HepG2 (cell line): Measurements from ENCODE around the gene ELAPOR1. TPM values are rescaled to one million over a fixed set of nuclear protein-coding genes. Genes with fewer than 3 reads are reported as not detected.

ENCODE experiments used
- ADNP ChIP-seq: sonication (generic); formaldehyde crosslinking; IDR thresholded peaks from 2 replicates; pipeline ENCODE4 v1.4.0; 2020; ENCODE audit warnings: missing genetic modification reagents
- ARID3A ChIP-seq: IDR thresholded peaks from 2 replicates; pipeline ENCODE4 v1.6.1; 2012; ENCODE audit warnings: low read depth, low read length, improper control_type of control experiment
- CBX5 ChIP-seq: sonication (generic); formaldehyde crosslinking; IDR thresholded peaks from 2 replicates; pipeline ENCODE4 v1.4.0; 2020; ENCODE audit warnings: missing genetic modification reagents, borderline replicate concordance
- FOXK2 ChIP-seq: fragments of 450-650 bp; IDR thresholded peaks from 2 replicates; pipeline ENCODE4 v1.6.1; 2016
- FOXO1 ChIP-seq: sonication (generic); formaldehyde crosslinking; IDR thresholded peaks from 2 replicates; pipeline ENCODE4 v1.4.0; 2020; ENCODE audit warnings: missing genetic modification reagents
- GTF2F1 ChIP-seq: fragments of 150-350 bp; IDR thresholded peaks from 2 replicates; pipeline ENCODE4 v1.6.1; 2014; ENCODE audit warnings: low read length
- HNRNPUL1 ChIP-seq: fragments of 200-400 bp; formaldehyde crosslinking; IDR thresholded peaks from 2 replicates; pipeline ENCODE4 v1.6.1; 2017; ENCODE audit warnings: low read depth, mild to moderate bottlenecking, low read length, moderate library complexity
- KIAA2018 ChIP-seq: sonication (generic); formaldehyde crosslinking; IDR thresholded peaks from 2 replicates; pipeline ENCODE4 v1.5.0; 2020; ENCODE audit warnings: mild to moderate bottlenecking, missing genetic modification reagents, borderline replicate concordance
- KLF13 ChIP-seq: sonication (generic); formaldehyde crosslinking; IDR thresholded peaks from 2 replicates; pipeline ENCODE4 v1.4.0; 2020; ENCODE audit warnings: mild to moderate bottlenecking, missing genetic modification reagents
- MAX ChIP-seq: IDR thresholded peaks from 2 replicates; pipeline ENCODE4 v1.6.1; 2012; ENCODE audit warnings: inconsistent platforms
- MXD1 ChIP-seq: sonication (generic); formaldehyde crosslinking; IDR thresholded peaks from 2 replicates; pipeline ENCODE4 v1.4.0; 2020; ENCODE audit warnings: mild to moderate bottlenecking, missing genetic modification reagents
- NR2F6 ChIP-seq, 2 experiments: IDR thresholded peaks; 2 replicates each; pipeline ENCODE4 v1.6.1; 2016; ENCODE audit warnings: antibody characterized with exemption in 1 of 2, mild to moderate bottlenecking in 1 of 2
- YEATS2 ChIP-seq: sonication (generic); formaldehyde crosslinking; IDR thresholded peaks from 2 replicates; pipeline ENCODE4 v1.4.0; 2020; ENCODE audit warnings: missing genetic modification reagents, borderline replicate concordance
- ZNF510 ChIP-seq: sonication (generic); formaldehyde crosslinking; IDR thresholded peaks from 2 replicates; pipeline ENCODE4 v1.4.0; 2020; ENCODE audit warnings: low read depth, mild to moderate bottlenecking, missing genetic modification reagents
- ZNF563 ChIP-seq: sonication (generic); formaldehyde crosslinking; IDR thresholded peaks from 2 replicates; pipeline ENCODE4 v1.8.0; 2022; ENCODE audit warnings: mild to moderate bottlenecking, moderate library complexity, missing genetic modification reagents
- ZNF674 ChIP-seq: sonication (generic); formaldehyde crosslinking; IDR thresholded peaks from 2 replicates; pipeline ENCODE4 v1.5.0; 2020; ENCODE audit warnings: low read depth, mild to moderate bottlenecking, missing genetic modification reagents
- ZNF75D ChIP-seq: sonication (generic); formaldehyde crosslinking; IDR thresholded peaks from 2 replicates; pipeline ENCODE4 v1.8.1; 2023; ENCODE audit warnings: missing genetic modification reagents, mild to moderate bottlenecking, borderline replicate concordance
- polyA plus RNA-seq, 8 experiments: library from polyadenylated mRNA; depleted of rRNA in 3 of 8; stranded (reverse) in 7 of 8; unstranded in 1 of 8; fragments of >200 nt; fragmentation: Illumina TruSeq in 4 of 8; extraction: Trizol in 4 of 8; gene quantifications; 2 replicates each; pipeline versions ENCODE4 v1.2.1 to v1.2.3, GENCODE V29; 2011 to 2016; ENCODE audit warnings: low read depth in 4 of 8, missing spikeins in 1 of 8, mixed read lengths in 1 of 8; ENCODE audit not compliant: insufficient read depth in 1 of 8
- total RNA-seq, 5 experiments: library from RNA; depleted of rRNA; stranded (reverse); fragments of >200 nt; fragmentation: Illumina TruSeq; extraction: Trizol; gene quantifications; 2 replicates each; pipeline ENCODE4 v1.2.3, GENCODE V29; 2016; ENCODE audit warnings: low read depth in 1 of 5

The ELAPOR1 gene
- total and polyA plus RNA-seq, 2 of the 13 experiments (the other 11 are each of a cell fraction or from before 2014, with no cell fraction given): 0.13 to 0.20 TPM

GRCh38 chr1:109090196-109091077 is 23.5 kb upstream of the ELAPOR1 start, which contains the start of gene TMEM167B (continued):
- TF ChIP-seq KLF13 (CRISPR knock-in tag): no peak
- peak; percentile 97 for TF ChIP-seq FOXK2
- peak; percentile 38; the same call in 1 of the 2 replicates for TF ChIP-seq ARID3A
- peak; percentile 88 for TF ChIP-seq MAX
- no peak for TF ChIP-seq ZNF674 (CRISPR knock-in tag)
- peak; percentile 92; the same call in 1 of the 2 replicates for TF ChIP-seq CBX5 (CRISPR knock-in tag)
- peak; percentile 27 for TF ChIP-seq MXD1 (CRISPR knock-in tag)
- TF ChIP-seq HNRNPUL1: no peak
- no peak for TF ChIP-seq NR2F6 (IDR thresholded peaks at IDR 0.05)
- peak; percentile 77 for TF ChIP-seq NR2F6 (CRISPR knock-in tag; IDR thresholded peaks at IDR 0.05)
- peak; percentile 91 for TF ChIP-seq YEATS2 (CRISPR knock-in tag)
- TF ChIP-seq ZNF75D (CRISPR knock-in tag): peak; percentile 75; the same call in 1 of the 2 replicates
- 0 out of 2 replicates have a peak, but pooled peaks have one; percentile 66 for TF ChIP-seq KIAA2018 (CRISPR knock-in tag)
- TF ChIP-seq ZNF563: peak; percentile 75
- TF ChIP-seq ADNP (CRISPR knock-in tag): peak; percentile 34; the same call in 1 of the 2 replicates
- TF ChIP-seq FOXO1 (CRISPR knock-in tag): peak; percentile 98
- TF ChIP-seq GTF2F1: no peak
- TF ChIP-seq ZNF510 (CRISPR knock-in tag): no peak; the same call in 1 of the 2 replicates
